H54 (cell line): Measurements from ENCODE around the gene SSTR3.

ENCODE experiments used
- DNase-seq: peaks from one replicate; pipeline ENCODE4 v3.0.0; 2011; ENCODE audit warnings: low spot score, mixed read lengths; ENCODE audit not compliant: insufficient read length
- FAIRE-seq: peaks from 3 replicates; lab custom pipeline; 2011; peaks lifted over from hg19 to GRCh38; lab: Jason Lieb, UNC
- POLR2A ChIP-seq: IDR thresholded peaks from 2 replicates; pipeline ENCODE4 v1.6.1; 2011; ENCODE audit warnings: low read depth, mild to moderate bottlenecking, low read length

Gene SSTR3

GRCh38 chr22:37166675-37167066 lies 45.6 kb downstream of the SSTR3 start:
- TF ChIP-seq POLR2A = no peak
- peak; percentile 67 for DNase-seq
- FAIRE-seq = no peak

GRCh38 chr22:37165940-37166674 lies 46.2 kb downstream of the SSTR3 start:
- DNase-seq (no peak), FAIRE-seq (no peak)
- no peak for TF ChIP-seq POLR2A

- FAIRE-seq (no peak), DNase-seq (no peak)
- TF ChIP-seq POLR2A = no peak
Observed at GRCh38 chr22:37165066-37165465, 47.2 kb downstream of the SSTR3 start.

- DNase-seq = no peak
- FAIRE-seq = no peak
- no peak for TF ChIP-seq POLR2A
Observed at GRCh38 chr22:37164505-37164887, 47.8 kb downstream of the SSTR3 start.

- TF ChIP-seq POLR2A = no peak
- no peak for DNase-seq
- no peak for FAIRE-seq
Observed at GRCh38 chr22:37163575-37164504, 48.4 kb downstream of the SSTR3 start.

GRCh38 chr22:37163096-37163489 lies 49.2 kb downstream of the SSTR3 start:
- FAIRE-seq = no peak
- DNase-seq = no peak
- TF ChIP-seq POLR2A = no peak

GRCh38 chr22:37162221-37163095 lies 49.8 kb downstream of the SSTR3 start:
- no peak for FAIRE-seq
- DNase-seq = no peak
- no peak for TF ChIP-seq POLR2A

- DNase-seq (no peak), FAIRE-seq (no peak)
- TF ChIP-seq POLR2A = no peak
Observed at GRCh38 chr22:37161443-37161842, 50.8 kb downstream of the SSTR3 start.

GRCh38 chr22:37160027-37160426 lies 52.2 kb downstream of the SSTR3 start:
- no peak for TF ChIP-seq POLR2A
- FAIRE-seq = no peak
- no peak for DNase-seq

GRCh38 chr22:37158963-37159290 lies 53.4 kb downstream of the SSTR3 start:
- TF ChIP-seq POLR2A = no peak
- DNase-seq (no peak), FAIRE-seq (no peak)

- no peak for TF ChIP-seq POLR2A
- DNase-seq (no peak), FAIRE-seq (no peak)
Observed at GRCh38 chr22:37157516-37158285, 54.6 kb downstream of the SSTR3 start.

GRCh38 chr22:37156686-37157435 lies 55.4 kb downstream of the SSTR3 start:
- DNase-seq = no peak
- TF ChIP-seq POLR2A = no peak
- no peak for FAIRE-seq
